Measurements from ENCODE around the gene RCE1.

The RCE1 gene

DNA sequence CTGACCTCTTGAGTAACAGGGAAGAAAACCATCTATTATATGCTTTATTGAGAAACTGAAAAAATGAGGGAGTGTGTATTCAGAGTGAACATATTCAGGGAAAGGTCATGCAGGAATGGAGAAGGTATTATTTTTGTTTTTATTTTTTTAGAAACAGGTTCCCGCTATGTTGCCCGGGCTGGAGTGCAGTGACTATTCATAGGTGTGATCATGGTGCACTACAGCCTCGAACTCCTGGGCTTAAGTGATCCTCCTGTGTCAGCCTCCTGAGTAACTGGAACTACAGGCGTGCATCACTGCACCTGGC is 8.7 kb upstream of the RCE1 start:
- no peak overlapping the region for H3K4me2 ChIP-seq (ENCODE audit: insufficient read depth, low read length, poor library complexity, severe bottlenecking)
- H3K79me1 ChIP-seq (ENCODE audit: low read depth, low read length) = no peaks in the 10 kb centered on the region
- H3K9me3 ChIP-seq (replicated peaks in 1 of 2; ENCODE audit: control insufficient read depth in 2 of 2, insufficient read depth in 1 of 2, low read depth in 1 of 2, low read length in 2 of 2) = no peaks in the 10 kb centered on the region
- no peak overlapping the region for H3K4me3 ChIP-seq (ENCODE audit: low read length in 2 of 2)
- no peak overlapping the region for H2AFZ ChIP-seq (ENCODE audit: low read length)
- H2BK120ac ChIP-seq (ENCODE audit: low read depth, low read length) = no peak overlapping the region
- peaks cover 9 to 37% of the 10 kb centered on the region in 2 donors for H3K36me3 ChIP-seq (replicated peaks in 1 of 2; ENCODE audit: control insufficient read depth in 2 of 2, insufficient read depth in 2 of 2, low read length in 2 of 2)
- H3K23ac ChIP-seq (ENCODE audit: low read depth, low read length, poor library complexity) = no peak overlapping the region
- no peak overlapping the region for H2BK15ac ChIP-seq (ENCODE audit: low read length)
- no peak overlapping the region for H3K18ac ChIP-seq (ENCODE audit: low read length)
- no peak overlapping the region for H3K4ac ChIP-seq (ENCODE audit: low read length)
- H3K27me3 ChIP-seq (ENCODE audit: control insufficient read depth in 3 of 3, insufficient read depth in 3 of 3, low read depth in 1 of 3, low read length in 3 of 3) = no peaks in the 10 kb centered on the region
- H2AK5ac ChIP-seq (ENCODE audit: low read depth, low read length) = no peak overlapping the region
- no peak overlapping the region for H2BK12ac ChIP-seq (ENCODE audit: low read length)
- WGBS, 2 donors (ENCODE audit: extremely low coverage in 2 of 2, insufficient read length in 2 of 2, insufficient replicate concordance in 1 of 2) = no CpG with 5 or more reads among the region's 4 CpGs
- H4K8ac ChIP-seq (ENCODE audit: low read depth, low read length) = no peak overlapping the region
- no peak overlapping the region for H4K91ac ChIP-seq (ENCODE audit: low read depth, low read length, poor library complexity)
- no peak overlapping the region for H3K9ac ChIP-seq (ENCODE audit: low read depth, low read length, poor library complexity)
- no peak overlapping the region for H2BK5ac ChIP-seq (ENCODE audit: low read length)
- no peak overlapping the region for H3K27ac ChIP-seq (replicated peaks; ENCODE audit: low read length)
- DNase-seq (ENCODE audit: low spot score) = no peak
- H3K14ac ChIP-seq (ENCODE audit: low read length) = no peak overlapping the region
- no peaks in the 10 kb centered on the region for H3K4me1 ChIP-seq (ENCODE audit: control insufficient read depth in 2 of 2, insufficient read depth in 1 of 2, low read depth in 1 of 2, low read length in 2 of 2)

- no peak overlapping the region for H2BK15ac ChIP-seq (ENCODE audit: low read length)
- no peak overlapping the region for H2AK5ac ChIP-seq (ENCODE audit: low read depth, low read length)
- H2AFZ ChIP-seq (ENCODE audit: low read length) = no peak overlapping the region
- no peak overlapping the region for H3K4me2 ChIP-seq (ENCODE audit: insufficient read depth, low read length, poor library complexity, severe bottlenecking)
- no peak overlapping the region for H3K4ac ChIP-seq (ENCODE audit: low read length)
- no CpG with 5 or more reads among the region's 5 CpGs for WGBS, 2 donors (ENCODE audit: extremely low coverage in 2 of 2, insufficient read length in 2 of 2, insufficient replicate concordance in 1 of 2)
- no peaks in the 10 kb centered on the region for H3K79me1 ChIP-seq (ENCODE audit: low read depth, low read length)
- no peak overlapping the region for H4K91ac ChIP-seq (ENCODE audit: low read depth, low read length, poor library complexity)
- no peak overlapping the region for H3K4me3 ChIP-seq (ENCODE audit: low read length in 2 of 2)
- no peak overlapping the region for H2BK120ac ChIP-seq (ENCODE audit: low read depth, low read length)
- H3K4me1 ChIP-seq (ENCODE audit: control insufficient read depth in 2 of 2, insufficient read depth in 1 of 2, low read depth in 1 of 2, low read length in 2 of 2) = no peaks in the 10 kb centered on the region
- no peak overlapping the region for H2BK5ac ChIP-seq (ENCODE audit: low read length)
- H3K27ac ChIP-seq (replicated peaks; ENCODE audit: low read length) = no peak overlapping the region
- no peak for DNase-seq (ENCODE audit: low spot score)
- H3K36me3 ChIP-seq (replicated peaks in 1 of 2; ENCODE audit: control insufficient read depth in 2 of 2, insufficient read depth in 2 of 2, low read length in 2 of 2) = peaks cover 9 to 38% of the 10 kb centered on the region in 2 donors
- no peak overlapping the region for H3K18ac ChIP-seq (ENCODE audit: low read length)
- H3K9me3 ChIP-seq (replicated peaks in 1 of 2; ENCODE audit: control insufficient read depth in 2 of 2, insufficient read depth in 1 of 2, low read depth in 1 of 2, low read length in 2 of 2) = no peaks in the 10 kb centered on the region
- no peak overlapping the region for H3K14ac ChIP-seq (ENCODE audit: low read length)
- no peak overlapping the region for H4K8ac ChIP-seq (ENCODE audit: low read depth, low read length)
- H3K27me3 ChIP-seq (ENCODE audit: control insufficient read depth in 3 of 3, insufficient read depth in 3 of 3, low read depth in 1 of 3, low read length in 3 of 3) = no peaks in the 10 kb centered on the region
- H3K23ac ChIP-seq (ENCODE audit: low read depth, low read length, poor library complexity) = no peak overlapping the region
- no peak overlapping the region for H2BK12ac ChIP-seq (ENCODE audit: low read length)
- H3K9ac ChIP-seq (ENCODE audit: low read depth, low read length, poor library complexity) = no peak overlapping the region
These were observed 8.3 kb upstream of the RCE1 start for GRCh38 chr11:66834943-66835342.

GRCh38 chr11:66835768-66836405 is 7.4 kb upstream of the RCE1 start:
- H3K23ac ChIP-seq (ENCODE audit: low read depth, low read length, poor library complexity) = no peak overlapping the region
- no peaks in the 10 kb centered on the region for H3K9me3 ChIP-seq (replicated peaks in 1 of 2; ENCODE audit: control insufficient read depth in 2 of 2, insufficient read depth in 1 of 2, low read depth in 1 of 2, low read length in 2 of 2)
- no peak overlapping the region for H4K8ac ChIP-seq (ENCODE audit: low read depth, low read length)
- no peak overlapping the region for H4K91ac ChIP-seq (ENCODE audit: low read depth, low read length, poor library complexity)
- H3K4me1 ChIP-seq (ENCODE audit: control insufficient read depth in 2 of 2, insufficient read depth in 1 of 2, low read depth in 1 of 2, low read length in 2 of 2) = no peaks in the 10 kb centered on the region
- H2BK15ac ChIP-seq (ENCODE audit: low read length) = no peak overlapping the region
- no peak overlapping the region for H3K4me2 ChIP-seq (ENCODE audit: insufficient read depth, low read length, poor library complexity, severe bottlenecking)
- no peak overlapping the region for H3K9ac ChIP-seq (ENCODE audit: low read depth, low read length, poor library complexity)
- no peak overlapping the region for H3K27ac ChIP-seq (replicated peaks; ENCODE audit: low read length)
- no peak overlapping the region for H2AK5ac ChIP-seq (ENCODE audit: low read depth, low read length)
- H3K18ac ChIP-seq (ENCODE audit: low read length) = no peak overlapping the region
- no peaks in the 10 kb centered on the region for H3K27me3 ChIP-seq (ENCODE audit: control insufficient read depth in 3 of 3, insufficient read depth in 3 of 3, low read depth in 1 of 3, low read length in 3 of 3)
- WGBS, 2 donors (ENCODE audit: extremely low coverage in 2 of 2, insufficient read length in 2 of 2, insufficient replicate concordance in 1 of 2) = no CpG with 5 or more reads among the region's 12 CpGs
- H3K4ac ChIP-seq (ENCODE audit: low read length) = no peak overlapping the region
- H2BK12ac ChIP-seq (ENCODE audit: low read length) = no peak overlapping the region
- no peak for DNase-seq (ENCODE audit: low spot score)
- peaks cover 11 to 40% of the 10 kb centered on the region in 2 donors for H3K36me3 ChIP-seq (replicated peaks in 1 of 2; ENCODE audit: control insufficient read depth in 2 of 2, insufficient read depth in 2 of 2, low read length in 2 of 2)
- no peak overlapping the region for H2BK120ac ChIP-seq (ENCODE audit: low read depth, low read length)
- no peak overlapping the region for H3K4me3 ChIP-seq (ENCODE audit: low read length in 2 of 2)
- no peak overlapping the region for H2AFZ ChIP-seq (ENCODE audit: low read length)
- no peak overlapping the region for H2BK5ac ChIP-seq (ENCODE audit: low read length)
- H3K14ac ChIP-seq (ENCODE audit: low read length) = no peak overlapping the region
- H3K79me1 ChIP-seq (ENCODE audit: low read depth, low read length) = no peaks in the 10 kb centered on the region

- no peak for DNase-seq (ENCODE audit: low spot score)
- no peak overlapping the region for H3K4me2 ChIP-seq (ENCODE audit: insufficient read depth, low read length, poor library complexity, severe bottlenecking)
- no peak overlapping the region for H2BK5ac ChIP-seq (ENCODE audit: low read length)
- peaks cover 20 to 49% of the 10 kb centered on the region in 2 donors for H3K36me3 ChIP-seq (replicated peaks in 1 of 2; ENCODE audit: control insufficient read depth in 2 of 2, insufficient read depth in 2 of 2, low read length in 2 of 2)
- H2BK120ac ChIP-seq (ENCODE audit: low read depth, low read length) = no peak overlapping the region
- peaks cover 16% of the 10 kb centered on the region for H3K79me1 ChIP-seq (ENCODE audit: low read depth, low read length)
- peaks cover 7 to 9% of the 10 kb centered on the region in 2 donors for H3K4me1 ChIP-seq (ENCODE audit: control insufficient read depth in 2 of 2, insufficient read depth in 1 of 2, low read depth in 1 of 2, low read length in 2 of 2)
- no peak overlapping the region for H3K9ac ChIP-seq (ENCODE audit: low read depth, low read length, poor library complexity)
- no peaks in the 10 kb centered on the region for H3K9me3 ChIP-seq (replicated peaks in 1 of 2; ENCODE audit: control insufficient read depth in 2 of 2, insufficient read depth in 1 of 2, low read depth in 1 of 2, low read length in 2 of 2)
- no peak overlapping the region for H2AFZ ChIP-seq (ENCODE audit: low read length)
- no CpG with 5 or more reads among the region's 4 CpGs for WGBS, 2 donors (ENCODE audit: extremely low coverage in 2 of 2, insufficient read length in 2 of 2, insufficient replicate concordance in 1 of 2)
- H3K18ac ChIP-seq (ENCODE audit: low read length) = no peak overlapping the region
- no peak overlapping the region for H2BK12ac ChIP-seq (ENCODE audit: low read length)
- no peak overlapping the region for H4K91ac ChIP-seq (ENCODE audit: low read depth, low read length, poor library complexity)
- H4K8ac ChIP-seq (ENCODE audit: low read depth, low read length) = no peak overlapping the region
- H3K23ac ChIP-seq (ENCODE audit: low read depth, low read length, poor library complexity) = no peak overlapping the region
- no peak overlapping the region for H2BK15ac ChIP-seq (ENCODE audit: low read length)
- H2AK5ac ChIP-seq (ENCODE audit: low read depth, low read length) = no peak overlapping the region
- H3K4me3 ChIP-seq (ENCODE audit: low read length in 2 of 2) = no peak overlapping the region
- H3K27ac ChIP-seq (replicated peaks; ENCODE audit: low read length) = no peak overlapping the region
- no peaks in the 10 kb centered on the region for H3K27me3 ChIP-seq (ENCODE audit: control insufficient read depth in 3 of 3, insufficient read depth in 3 of 3, low read depth in 1 of 3, low read length in 3 of 3)
- H3K4ac ChIP-seq (ENCODE audit: low read length) = no peak overlapping the region
- H3K14ac ChIP-seq (ENCODE audit: low read length) = no peak overlapping the region
These were observed 2.7 kb upstream of the RCE1 start for GRCh38 chr11:66840317-66841091.
